ENCODE measurements around the gene CDH1.

CDH1 gene

DNA sequence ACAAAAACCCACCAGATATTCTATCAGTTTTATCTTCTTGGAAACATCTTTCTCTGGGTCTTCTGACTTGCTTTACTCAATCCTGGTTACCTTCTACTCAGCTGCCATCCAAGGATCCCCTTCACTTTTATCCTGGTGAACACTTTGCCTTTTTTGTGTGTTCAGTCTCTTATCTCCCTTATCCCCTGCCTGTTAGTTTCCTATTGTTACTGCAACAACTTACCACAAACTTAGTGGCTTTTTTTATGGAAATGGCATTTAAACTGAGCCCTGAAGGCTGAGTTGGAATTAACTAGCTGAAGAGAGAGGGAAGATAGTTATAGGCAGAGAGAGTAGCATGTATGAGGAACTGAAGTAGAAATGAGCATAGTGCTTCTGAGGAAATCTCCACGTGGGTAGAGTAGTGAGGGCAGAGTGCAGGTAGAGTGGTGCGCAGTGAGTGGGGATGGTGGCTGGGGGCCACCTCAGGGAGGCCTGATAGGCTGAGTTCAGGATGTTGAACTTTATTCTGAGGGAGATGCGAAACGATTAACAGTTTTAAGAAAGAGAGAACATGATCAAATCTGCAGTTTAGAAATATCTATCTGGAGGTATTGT is 132.5 kb downstream of the CDH1 start:
- H3K4me1 ChIP-seq (ENCODE audit: control insufficient read depth, insufficient read depth, low read length, poor library complexity, severe bottlenecking), result no peaks in the 10 kb centered on the region
- no peak for DNase-seq
- H3K27ac ChIP-seq (ENCODE audit: insufficient read depth, low read length, poor library complexity, severe bottlenecking), result no peak overlapping the region
- H3K4me3 ChIP-seq (ENCODE audit: insufficient read depth, low read depth, low read length, poor library complexity, severe bottlenecking), result no peak overlapping the region
- H3K27me3 ChIP-seq (replicated peaks; ENCODE audit: control insufficient read depth, insufficient read depth, low read length, poor library complexity, severe bottlenecking), result no peaks in the 10 kb centered on the region
- peaks cover 24% of the 10 kb centered on the region for H3K36me3 ChIP-seq (ENCODE audit: control insufficient read depth, insufficient read depth, low read length)
- no peaks in the 10 kb centered on the region for H3K9me3 ChIP-seq (ENCODE audit: control insufficient read depth, low read length)

DNA sequence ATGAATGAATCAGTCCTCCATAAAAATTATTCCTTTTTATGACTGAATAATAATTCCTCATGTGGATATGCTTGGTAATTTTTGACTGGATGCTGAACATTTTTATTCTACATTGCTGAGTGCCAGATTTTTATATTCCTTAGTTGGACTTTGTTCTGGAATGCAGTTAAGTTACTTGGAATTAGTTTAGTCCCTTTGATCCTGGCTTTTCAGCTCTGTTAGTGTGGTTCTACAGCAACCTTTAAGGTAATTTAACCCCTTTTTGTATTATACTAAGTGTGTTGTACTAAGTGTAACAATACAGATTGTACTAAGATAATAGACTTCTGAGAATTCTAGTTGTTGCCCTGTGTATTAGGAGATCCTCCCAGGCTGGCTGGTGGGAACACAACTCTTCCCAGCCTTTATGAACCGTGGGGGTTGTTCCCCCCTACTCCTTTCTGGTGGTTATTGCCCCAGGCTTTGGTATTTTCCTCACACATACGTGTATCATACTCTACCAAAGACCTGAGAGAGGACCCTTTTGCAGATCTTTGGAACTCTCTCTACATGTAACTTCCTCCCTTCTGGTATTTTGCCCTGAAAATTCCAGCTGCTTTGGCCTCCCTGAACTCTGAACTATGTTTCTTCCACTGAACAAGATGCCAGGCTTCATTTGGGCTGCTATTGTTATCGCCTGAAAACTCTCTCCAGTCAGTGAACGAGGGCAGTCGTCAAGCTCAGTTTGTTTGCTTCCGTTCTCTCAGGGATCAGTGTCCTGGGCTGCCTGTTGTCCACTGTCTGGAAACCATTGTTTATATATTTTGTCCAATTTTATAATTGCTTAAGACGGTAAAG is 136.8 kb downstream of the CDH1 start:
- no peaks in the 10 kb centered on the region for H3K9me3 ChIP-seq (ENCODE audit: control insufficient read depth, low read length)
- H3K27me3 ChIP-seq (replicated peaks; ENCODE audit: control insufficient read depth, insufficient read depth, low read length, poor library complexity, severe bottlenecking), result no peaks in the 10 kb centered on the region
- H3K4me3 ChIP-seq (ENCODE audit: insufficient read depth, low read depth, low read length, poor library complexity, severe bottlenecking), result no peak overlapping the region
- H3K36me3 ChIP-seq (ENCODE audit: control insufficient read depth, insufficient read depth, low read length), result peaks cover 17% of the 10 kb centered on the region
- no peaks in the 10 kb centered on the region for H3K4me1 ChIP-seq (ENCODE audit: control insufficient read depth, insufficient read depth, low read length, poor library complexity, severe bottlenecking)
- DNase-seq, result no peak
- no peak overlapping the region for H3K27ac ChIP-seq (ENCODE audit: insufficient read depth, low read length, poor library complexity, severe bottlenecking)

DNA sequence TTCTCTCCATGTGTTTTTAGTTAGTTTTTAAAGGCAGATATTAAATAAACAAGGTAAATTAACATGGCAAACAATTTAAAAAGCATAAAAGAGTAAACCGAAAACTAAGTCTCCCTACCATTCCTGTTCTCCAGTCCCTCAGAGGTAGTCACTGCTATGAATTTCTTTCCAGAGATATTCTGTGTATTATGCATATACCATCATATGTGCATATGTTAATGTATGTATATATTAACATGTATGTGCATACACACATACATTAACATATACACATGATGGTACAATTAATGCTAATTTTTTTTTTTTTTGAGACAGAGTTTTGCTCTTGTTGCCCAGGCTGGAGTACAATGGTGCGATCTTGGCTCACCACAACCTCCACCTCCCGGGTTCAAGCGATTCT is 138.8 kb downstream of the CDH1 start:
- Histone ChIP-seq H3K27me3 (replicated peaks; ENCODE audit: control insufficient read depth, insufficient read depth, low read length, poor library complexity, severe bottlenecking) (no peaks in the 10 kb centered on the region), H3K9me3 (ENCODE audit: control insufficient read depth, low read length) (no peaks in the 10 kb centered on the region), H3K27ac (ENCODE audit: insufficient read depth, low read length, poor library complexity, severe bottlenecking) (no peak overlapping the region), H3K4me1 (ENCODE audit: control insufficient read depth, insufficient read depth, low read length, poor library complexity, severe bottlenecking) (no peaks in the 10 kb centered on the region), H3K4me3 (ENCODE audit: insufficient read depth, low read depth, low read length, poor library complexity, severe bottlenecking) (no peak overlapping the region), H3K36me3 (ENCODE audit: control insufficient read depth, insufficient read depth, low read length) (peaks cover 17% of the 10 kb centered on the region)
- DNase-seq, result no peak

DNA sequence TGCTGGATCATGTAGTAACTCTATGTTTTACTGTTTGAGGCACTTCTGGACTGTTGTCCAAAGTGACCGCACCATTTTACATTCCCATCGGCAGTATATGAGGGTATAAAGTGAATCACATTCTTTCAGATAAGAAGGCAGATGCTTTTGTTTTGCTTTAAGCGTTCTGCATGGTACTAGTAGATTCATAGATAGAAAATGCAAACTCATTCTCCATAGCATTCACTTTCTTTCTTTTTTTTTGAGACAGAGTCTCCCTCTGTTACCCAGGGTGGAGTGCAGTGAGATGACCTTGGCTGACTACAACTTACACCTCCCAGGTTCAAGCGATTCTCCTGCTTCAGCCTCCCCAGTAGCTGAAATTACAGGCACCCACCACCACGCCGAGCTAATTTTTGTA is 146.6 kb downstream of the CDH1 start:
- H3K9me3 ChIP-seq (ENCODE audit: control insufficient read depth, low read length), result no peaks in the 10 kb centered on the region
- DNase-seq, result no peak
- no peaks in the 10 kb centered on the region for H3K4me1 ChIP-seq (ENCODE audit: control insufficient read depth, insufficient read depth, low read length, poor library complexity, severe bottlenecking)
- no peak overlapping the region for H3K4me3 ChIP-seq (ENCODE audit: insufficient read depth, low read depth, low read length, poor library complexity, severe bottlenecking)
- H3K27ac ChIP-seq (ENCODE audit: insufficient read depth, low read length, poor library complexity, severe bottlenecking), result no peak overlapping the region
- no peaks in the 10 kb centered on the region for H3K27me3 ChIP-seq (replicated peaks; ENCODE audit: control insufficient read depth, insufficient read depth, low read length, poor library complexity, severe bottlenecking)
- H3K36me3 ChIP-seq (ENCODE audit: control insufficient read depth, insufficient read depth, low read length), result no peaks in the 10 kb centered on the region

- H3K4me3 ChIP-seq (ENCODE audit: insufficient read depth, low read depth, low read length, poor library complexity, severe bottlenecking), result no peak overlapping the region
- H3K27me3 ChIP-seq (replicated peaks; ENCODE audit: control insufficient read depth, insufficient read depth, low read length, poor library complexity, severe bottlenecking), result no peaks in the 10 kb centered on the region
- H3K4me1 ChIP-seq (ENCODE audit: control insufficient read depth, insufficient read depth, low read length, poor library complexity, severe bottlenecking), result no peaks in the 10 kb centered on the region
- H3K27ac ChIP-seq (ENCODE audit: insufficient read depth, low read length, poor library complexity, severe bottlenecking), result no peak overlapping the region
- DNase-seq, result no peak
- H3K9me3 ChIP-seq (ENCODE audit: control insufficient read depth, low read length), result no peaks in the 10 kb centered on the region
- H3K36me3 ChIP-seq (ENCODE audit: control insufficient read depth, insufficient read depth, low read length), result no peaks in the 10 kb centered on the region
Observed at GRCh38 chr16:68884401-68884800, 147.3 kb downstream of the CDH1 start.
